SU-DHL-6 (cell line): ENCODE measurements around the gene MTX1.
"Not testable (repeated sequence)": the region's sequence is repeated elsewhere in the genome, so short reads cannot be mapped to it uniquely, and the experiment has no call there.

Experiments used
- H2AFZ ChIP-seq: fragments of 200-600 bp; sonication (generic); 2 replicates; pipeline ENCODE4 v1.6.1; 2014; ENCODE audit warnings: low read depth, mild to moderate bottlenecking, moderate library complexity, mixed read lengths, antibody characterized with exemption, low read length; ENCODE audit not compliant: severe bottlenecking
- H3F3A ChIP-seq: fragments of 200-600 bp; shearing (Covaris generic); 2 replicates; pipeline ENCODE4 v1.6.0; 2016; ENCODE audit warnings: antibody characterized with exemption, mild to moderate bottlenecking; ENCODE audit not compliant: insufficient read depth
- H3K27ac ChIP-seq: fragments of 200-600 bp; sonication (generic); 2 replicates; pipeline ENCODE4 v1.5.1; 2016; ENCODE audit warnings: low read depth, mild to moderate bottlenecking, low read length, moderate library complexity, mixed read lengths
- H3K27me3 ChIP-seq: fragments of 200-600 bp; sonication (generic), shearing (Covaris generic); 2 replicates; pipeline ENCODE4 v1.6.0; 2014; ENCODE audit warnings: mild to moderate bottlenecking, low read length
- H3K36me3 ChIP-seq: fragments of 200-600 bp; sonication (generic); 2 replicates; pipeline ENCODE4 v1.6.1; 2014; ENCODE audit warnings: mild to moderate bottlenecking, low read length, mixed read lengths
- H3K4me2 ChIP-seq: fragments of 300-600, 200-600 bp; shearing (Covaris generic), sonication (generic); 2 replicates; pipeline ENCODE4 v1.6.0; 2014; ENCODE audit warnings: low read length, low read depth, mild to moderate bottlenecking; ENCODE audit not compliant: poor library complexity, severe bottlenecking
- H3K4me3 ChIP-seq: fragments of 200-600 bp; sonication (generic); 2 replicates; pipeline ENCODE4 v1.5.1; 2014; ENCODE audit warnings: antibody characterized with exemption, low read length, mild to moderate bottlenecking, mixed read lengths; ENCODE audit not compliant: insufficient read depth, poor library complexity, severe bottlenecking
- H3K79me2 ChIP-seq: fragments of 200-600 bp; sonication (generic); 2 replicates; pipeline ENCODE4 v1.6.1; 2014; ENCODE audit warnings: mild to moderate bottlenecking, low read length, moderate library complexity; ENCODE audit not compliant: insufficient read depth
- H3K9ac ChIP-seq: fragments of 200-600 bp; sonication (generic); 2 replicates; pipeline ENCODE4 v1.7.0; 2014; ENCODE audit warnings: mild to moderate bottlenecking, low read length
- H3K9me2 ChIP-seq: fragments of 200-600 bp; sonication (generic); replicated peaks from 2 replicates; pipeline ENCODE4 v1.6.1; 2014; ENCODE audit warnings: low read length; ENCODE audit not compliant: insufficient read depth
- H3K9me3 ChIP-seq: fragments of 200-600 bp; sonication (generic); 2 replicates; pipeline ENCODE4 v1.6.1; 2014; ENCODE audit warnings: low read length, mixed read lengths; ENCODE audit not compliant: insufficient read depth
- H4K20me1 ChIP-seq: fragments of 200-600 bp; sonication (generic); 2 replicates; pipeline ENCODE4 v1.6.1; 2014; ENCODE audit warnings: low read depth, mild to moderate bottlenecking, antibody characterized with exemption, low read length, moderate library complexity, mixed read lengths
- CTCF ChIP-seq: fragments of 200-600 bp; sonication (generic); IDR thresholded peaks from one replicate; pipeline ENCODE4 v1.5.1; 2017; ENCODE audit warnings: antibody characterized with exemption, mild to moderate bottlenecking, low read length, moderate library complexity; ENCODE audit not compliant: insufficient read depth, poor library complexity, severe bottlenecking
- EZH2phosphoT487 ChIP-seq: fragments of 200-600 bp; sonication (generic), shearing (Covaris generic); conservative IDR thresholded peaks from 2 replicates; pipeline ENCODE4 v1.6.1; 2018; ENCODE audit warnings: mild to moderate bottlenecking, antibody characterized with exemption, low read length, moderate library complexity, mixed read lengths

The MTX1 gene

GRCh38 chr1:155227261-155228095 lies 19.0 kb downstream of the MTX1 start:
- Histone ChIP-seq H3K36me3 (no peaks in the 10 kb centered on the region), H3K9ac (peak overlapping the region; percentile 81), H3F3A (peaks cover 43% of the 10 kb centered on the region), H4K20me1 (no peaks in the 10 kb centered on the region), H3K79me2 (peaks cover 14% of the 10 kb centered on the region; the same call in 1 of the 2 replicates), H3K4me3 (peak overlapping the region; percentile 63), H3K9me3 (no peaks in the 10 kb centered on the region), H3K27me3 (no peaks in the 10 kb centered on the region), H3K27ac (peak overlapping the region; percentile 90), H3K4me2 (peak overlapping the region; percentile 93), H2AFZ (peak overlapping the region; percentile 21), H3K9me2 (no peaks in the 10 kb centered on the region)
- TF ChIP-seq EZH2phosphoT487: no peak
- TF ChIP-seq CTCF: no peak

- no peak for TF ChIP-seq CTCF
- no peak for TF ChIP-seq EZH2phosphoT487
- H2AFZ ChIP-seq: peak overlapping the region; percentile 21
- peak overlapping the region; percentile 59 for H3K4me2 ChIP-seq
- peak overlapping the region; percentile 71 for H3K27ac ChIP-seq
- H3K9me3 ChIP-seq: no peaks in the 10 kb centered on the region
- peaks cover 42% of the 10 kb centered on the region for H3F3A ChIP-seq
- H4K20me1 ChIP-seq: no peaks in the 10 kb centered on the region
- H3K4me3 ChIP-seq: peak overlapping the region; percentile 54
- no peaks in the 10 kb centered on the region for H3K9me2 ChIP-seq
- peak overlapping the region; percentile 81 for H3K9ac ChIP-seq
- H3K79me2 ChIP-seq: peaks cover 14% of the 10 kb centered on the region; the same call in 1 of the 2 replicates
- H3K27me3 ChIP-seq: no peaks in the 10 kb centered on the region
- H3K36me3 ChIP-seq: no peaks in the 10 kb centered on the region
Measured at GRCh38 chr1:155228096-155228427, 19.6 kb downstream of the MTX1 start.

GRCh38 chr1:155231302-155231701 lies 22.8 kb downstream of the MTX1 start:
- not testable (repeated sequence) for H3K27me3 ChIP-seq, H3K9me3 ChIP-seq, H3K79me2 ChIP-seq, H3K27ac ChIP-seq, H3K36me3 ChIP-seq, H3K9ac ChIP-seq, H3K9me2 ChIP-seq, H3K4me2 ChIP-seq, H3K4me3 ChIP-seq, H2AFZ ChIP-seq, H4K20me1 ChIP-seq
- peaks cover 11% of the 10 kb centered on the region for H3F3A ChIP-seq

GRCh38 chr1:155232001-155232978 lies 23.8 kb downstream of the MTX1 start:
- not testable (repeated sequence) for H3K27me3 ChIP-seq, H3K79me2 ChIP-seq, H3K9me3 ChIP-seq, H3K27ac ChIP-seq, H4K20me1 ChIP-seq, H3K4me3 ChIP-seq, H3K9ac ChIP-seq, H3K9me2 ChIP-seq, H3K4me2 ChIP-seq, H3F3A ChIP-seq, H3K36me3 ChIP-seq, H2AFZ ChIP-seq

GRCh38 chr1:155233502-155233901 lies 25.0 kb downstream of the MTX1 start:
- not testable (repeated sequence) for H3K4me3 ChIP-seq

GRCh38 chr1:155235375-155235774 lies 26.9 kb downstream of the MTX1 start:
- not testable (repeated sequence) for H3K4me2 ChIP-seq, H3K27ac ChIP-seq, H3K27me3 ChIP-seq, H3K9ac ChIP-seq, H3K9me2 ChIP-seq, H3K9me3 ChIP-seq, H3F3A ChIP-seq, H2AFZ ChIP-seq, H3K79me2 ChIP-seq, H3K36me3 ChIP-seq, H3K4me3 ChIP-seq, H4K20me1 ChIP-seq

More at GRCh38 chr1:155233502-155233901, 25.0 kb downstream of the MTX1 start:
- H3K9me2 ChIP-seq, H3K27ac ChIP-seq, H3F3A ChIP-seq, H3K79me2 ChIP-seq, H3K36me3 ChIP-seq, H3K4me2 ChIP-seq, H3K27me3 ChIP-seq, H4K20me1 ChIP-seq, H3K9me3 ChIP-seq, H2AFZ ChIP-seq, H3K9ac ChIP-seq: not testable (repeated sequence)
